ENCODE results near the gene KLHL24. TPM values are rescaled to one million over a fixed set of nuclear protein-coding genes. Genes with fewer than 3 reads are reported as not detected.
"Not testable (repeated sequence)": the region's sequence is repeated elsewhere in the genome, so short reads cannot be mapped to it uniquely, and the experiment has no call there.

The KLHL24 gene
- total and polyA plus RNA-seq, 2 donors (not counting 1 experiment from before 2014, with no cell fraction given) = 20.4 to 70.7 TPM

- no peak for TF ChIP-seq CTCF (conservative IDR thresholded peaks at IDR 0.05 in 1 of 2, IDR thresholded peaks at IDR 0.05 in 1 of 2; ENCODE audit: low read depth in 1 of 2, low read length in 2 of 2)
- TF ChIP-seq EZH2 (IDR thresholded peaks at IDR 0.05; ENCODE audit: low read length, missing control alignments) = no peak
- peak overlapping the region; percentile 72 to 94 (median 82) for H3K4me3 ChIP-seq (replicated peaks in 1 of 4; ENCODE audit: control extremely low read depth in 1 of 4, insufficient read depth in 1 of 4, low read depth in 3 of 4, low read length in 4 of 4)
Measured at GRCh38 chr3:183637106-183637486, 1.7 kb downstream of the KLHL24 start.

GRCh38 chr3:183637633-183638032 is 2.2 kb downstream of the KLHL24 start:
- not testable (repeated sequence) for H4K20me1 ChIP-seq (ENCODE audit: control insufficient read depth, extremely low read depth, insufficient read depth, low read length); H2AFZ ChIP-seq (ENCODE audit: low read length); H3K27ac ChIP-seq (ENCODE audit: insufficient read depth, low read length); DNase-seq (ENCODE audit: low read depth in 2 of 2); H3K9ac ChIP-seq (ENCODE audit: insufficient read depth, low read length); H3K79me2 ChIP-seq (ENCODE audit: control insufficient read depth, insufficient read depth, low read length); H3K36me3 ChIP-seq (ENCODE audit: control insufficient read depth, insufficient read depth, low read length); H3K4me2 ChIP-seq (ENCODE audit: extremely low read depth, insufficient read depth, low read length); H3K27me3 ChIP-seq (ENCODE audit: control insufficient read depth, insufficient read depth, low read length); H3K4me1 ChIP-seq (ENCODE audit: control insufficient read depth, extremely low read depth, insufficient read depth, low read length); H3K9me3 ChIP-seq (ENCODE audit: control insufficient read depth, insufficient read depth, low read depth, low read length)
- H3K4me3 ChIP-seq (replicated peaks in 1 of 4; ENCODE audit: control extremely low read depth in 1 of 4, insufficient read depth in 1 of 4, low read depth in 3 of 4, low read length in 4 of 4) = peak overlapping the region in 1 of 4 experiments; percentile 76

More at GRCh38 chr3:183637106-183637486, 1.7 kb downstream of the KLHL24 start:
- H2AFZ ChIP-seq (ENCODE audit: low read length) = peak overlapping the region; percentile 84
- no peaks in the 10 kb centered on the region for H3K4me1 ChIP-seq (ENCODE audit: control insufficient read depth, extremely low read depth, insufficient read depth, low read length)
- peak overlapping the region; percentile 56 for H3K27ac ChIP-seq (ENCODE audit: insufficient read depth, low read length)
- no peak for DNase-seq (ENCODE audit: low read depth in 2 of 2)
- no peaks in the 10 kb centered on the region for H4K20me1 ChIP-seq (ENCODE audit: control insufficient read depth, extremely low read depth, insufficient read depth, low read length)
- H3K27me3 ChIP-seq (ENCODE audit: control insufficient read depth, insufficient read depth, low read length) = no peaks in the 10 kb centered on the region
- no peaks in the 10 kb centered on the region for H3K36me3 ChIP-seq (ENCODE audit: control insufficient read depth, insufficient read depth, low read length)
- H3K9me3 ChIP-seq (ENCODE audit: control insufficient read depth, insufficient read depth, low read depth, low read length) = no peaks in the 10 kb centered on the region
- H3K9ac ChIP-seq (ENCODE audit: insufficient read depth, low read length) = peak overlapping the region; percentile 51
- H3K79me2 ChIP-seq (ENCODE audit: control insufficient read depth, insufficient read depth, low read length) = no peaks in the 10 kb centered on the region
- H3K4me2 ChIP-seq (ENCODE audit: extremely low read depth, insufficient read depth, low read length) = peak overlapping the region; percentile 92

GRCh38 chr3:183638101-183638852 is 2.9 kb downstream of the KLHL24 start:
- TF ChIP-seq CTCF (conservative IDR thresholded peaks at IDR 0.05 in 1 of 2, IDR thresholded peaks at IDR 0.05 in 1 of 2; ENCODE audit: low read depth in 1 of 2, low read length in 2 of 2) (no peak), EZH2 (IDR thresholded peaks at IDR 0.05; ENCODE audit: low read length, missing control alignments) (no peak)
- Histone ChIP-seq H4K20me1 (ENCODE audit: control insufficient read depth, extremely low read depth, insufficient read depth, low read length) (no peaks in the 10 kb centered on the region), H3K4me1 (ENCODE audit: control insufficient read depth, extremely low read depth, insufficient read depth, low read length) (no peaks in the 10 kb centered on the region), H3K36me3 (ENCODE audit: control insufficient read depth, insufficient read depth, low read length) (no peaks in the 10 kb centered on the region), H3K79me2 (ENCODE audit: control insufficient read depth, insufficient read depth, low read length) (no peaks in the 10 kb centered on the region), H3K4me2 (ENCODE audit: extremely low read depth, insufficient read depth, low read length) (no peak overlapping the region), H3K9ac (ENCODE audit: insufficient read depth, low read length) (no peak overlapping the region), H3K4me3 (replicated peaks in 1 of 4; ENCODE audit: control extremely low read depth in 1 of 4, insufficient read depth in 1 of 4, low read depth in 3 of 4, low read length in 4 of 4) (no peak overlapping the region), H3K27me3 (ENCODE audit: control insufficient read depth, insufficient read depth, low read length) (no peaks in the 10 kb centered on the region), H2AFZ (ENCODE audit: low read length) (no peak overlapping the region), H3K9me3 (ENCODE audit: control insufficient read depth, insufficient read depth, low read depth, low read length) (no peaks in the 10 kb centered on the region), H3K27ac (ENCODE audit: insufficient read depth, low read length) (no peak overlapping the region)
- DNase-seq (ENCODE audit: low read depth in 2 of 2) = peak in 1 of 2 donors; percentile 39

- not testable (repeated sequence) for H4K20me1 ChIP-seq (ENCODE audit: control insufficient read depth, extremely low read depth, insufficient read depth, low read length); H3K36me3 ChIP-seq (ENCODE audit: control insufficient read depth, insufficient read depth, low read length); H3K4me1 ChIP-seq (ENCODE audit: control insufficient read depth, extremely low read depth, insufficient read depth, low read length); H3K4me3 ChIP-seq (replicated peaks in 1 of 4; ENCODE audit: control extremely low read depth in 1 of 4, insufficient read depth in 1 of 4, low read depth in 3 of 4, low read length in 4 of 4); H3K27ac ChIP-seq (ENCODE audit: insufficient read depth, low read length); H2AFZ ChIP-seq (ENCODE audit: low read length); H3K9ac ChIP-seq (ENCODE audit: insufficient read depth, low read length); DNase-seq (ENCODE audit: low read depth in 2 of 2); H3K27me3 ChIP-seq (ENCODE audit: control insufficient read depth, insufficient read depth, low read length); H3K4me2 ChIP-seq (ENCODE audit: extremely low read depth, insufficient read depth, low read length); H3K9me3 ChIP-seq (ENCODE audit: control insufficient read depth, insufficient read depth, low read depth, low read length); H3K79me2 ChIP-seq (ENCODE audit: control insufficient read depth, insufficient read depth, low read length)
Measured at GRCh38 chr3:183640635-183641034, 5.2 kb downstream of the KLHL24 start.

Measured in fibroblast of lung (primary cell).